T1000 (cell line): ENCODE data around the gene HIVEP3.

Source experiments
- DNase-seq: peaks from one replicate; lab custom pipeline; 2025; ENCODE audit warnings: mixed read lengths; lab: John Stamatoyannopoulos, UW

The HIVEP3 gene

GRCh38 chr1:41728403-41729202 lies 190.1 kb downstream of the HIVEP3 start:
- DNase-seq: no peak

DNA sequence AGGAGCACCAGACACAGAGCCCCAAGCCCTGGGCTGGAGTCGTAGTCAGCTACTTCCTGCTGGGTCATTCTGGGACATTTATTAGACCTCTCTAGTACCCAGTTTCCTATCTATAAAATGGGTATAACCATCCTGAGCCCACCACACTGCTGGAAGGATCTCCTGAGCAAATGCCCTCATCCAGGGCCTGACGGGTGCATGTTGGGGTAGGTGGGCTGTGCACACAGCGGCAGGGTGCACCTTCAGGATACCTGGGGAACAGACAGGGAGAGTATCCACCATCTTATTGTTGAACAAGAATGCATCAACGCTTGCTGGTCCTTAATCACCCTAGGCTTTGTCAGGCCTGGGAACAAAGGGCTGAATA lies 191.0 kb downstream of the HIVEP3 start:
- no peak for DNase-seq

- DNase-seq: no peak
These were observed 191.6 kb downstream of the HIVEP3 start for GRCh38 chr1:41726899-41727748.

DNA sequence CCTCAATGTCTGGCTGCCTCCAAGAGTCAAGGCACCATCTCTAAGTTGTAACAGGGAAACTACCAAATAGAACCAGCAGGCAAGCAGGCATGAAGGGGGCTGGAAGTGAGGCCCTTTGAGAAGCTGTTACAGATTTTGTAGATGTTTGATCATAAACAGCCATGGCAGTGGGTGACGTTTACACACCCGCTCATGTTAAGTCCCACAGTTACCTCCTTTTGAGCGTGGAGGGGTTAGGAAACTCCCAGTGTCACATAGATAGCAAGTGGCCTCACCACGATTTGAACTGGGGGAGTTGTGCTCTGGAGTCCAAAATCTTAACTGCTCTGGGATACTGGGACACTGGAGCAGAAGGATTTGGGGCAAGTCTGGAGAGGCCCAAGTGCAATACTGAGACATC lies 192.4 kb downstream of the HIVEP3 start:
- no peak for DNase-seq

DNA sequence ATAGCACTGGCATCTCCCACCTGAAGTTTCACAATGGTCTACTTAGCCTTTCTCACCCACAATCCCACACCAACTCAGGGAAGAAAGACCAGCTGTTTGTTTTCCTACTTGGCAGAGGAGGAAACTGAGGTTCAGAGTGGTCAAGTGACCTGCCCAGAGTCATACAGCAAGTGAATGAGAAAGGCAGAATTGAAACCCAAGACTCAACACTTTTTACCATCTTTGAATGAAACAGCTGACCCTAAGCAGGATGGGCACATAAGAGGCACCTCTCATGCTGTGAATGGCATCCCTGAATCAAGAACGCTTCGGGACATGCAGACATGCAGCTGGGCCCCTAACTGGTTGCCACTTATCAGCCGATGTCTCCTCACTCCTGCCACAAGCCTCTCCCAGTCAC lies 193.8 kb downstream of the HIVEP3 start:
- DNase-seq: no peak

DNA sequence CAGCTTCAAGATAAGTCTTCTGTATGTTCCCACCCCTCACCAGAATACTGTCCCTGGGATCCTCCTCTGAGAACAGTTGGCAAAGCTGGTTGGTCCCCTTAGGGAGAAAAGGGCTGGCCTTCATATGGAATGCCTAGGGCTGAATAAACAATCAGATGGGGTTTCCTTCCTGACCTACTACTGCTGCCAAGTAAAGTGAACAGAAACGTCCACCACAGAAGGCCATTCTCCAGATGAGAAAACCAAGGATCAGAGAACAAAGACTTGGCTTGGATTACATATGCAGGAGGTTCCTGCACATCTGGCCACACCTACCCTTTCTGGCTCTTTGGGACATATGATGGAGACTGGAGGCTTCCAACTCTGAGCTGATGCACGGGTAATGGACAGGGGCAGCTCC lies 194.5 kb downstream of the HIVEP3 start:
- no peak for DNase-seq

DNA sequence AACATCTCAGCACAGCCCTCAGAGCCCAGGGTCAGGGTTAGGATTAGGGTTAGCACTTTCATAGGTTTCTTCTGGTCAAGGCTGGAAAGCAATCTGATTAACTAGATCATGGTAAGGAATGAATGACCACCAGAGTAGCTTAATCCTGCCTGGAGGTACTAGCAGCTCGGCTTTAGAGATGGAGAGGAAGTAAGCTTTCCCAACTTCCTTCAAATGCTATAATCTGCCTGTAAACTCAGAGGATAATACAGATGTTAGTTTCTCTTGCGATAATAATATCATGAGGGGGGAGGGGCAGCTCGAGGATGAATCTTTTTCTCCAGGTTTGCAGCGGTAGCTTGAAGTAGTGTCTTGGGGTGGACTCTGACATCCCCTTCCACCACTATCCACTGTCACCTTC lies 194.9 kb downstream of the HIVEP3 start:
- no peak for DNase-seq

DNA sequence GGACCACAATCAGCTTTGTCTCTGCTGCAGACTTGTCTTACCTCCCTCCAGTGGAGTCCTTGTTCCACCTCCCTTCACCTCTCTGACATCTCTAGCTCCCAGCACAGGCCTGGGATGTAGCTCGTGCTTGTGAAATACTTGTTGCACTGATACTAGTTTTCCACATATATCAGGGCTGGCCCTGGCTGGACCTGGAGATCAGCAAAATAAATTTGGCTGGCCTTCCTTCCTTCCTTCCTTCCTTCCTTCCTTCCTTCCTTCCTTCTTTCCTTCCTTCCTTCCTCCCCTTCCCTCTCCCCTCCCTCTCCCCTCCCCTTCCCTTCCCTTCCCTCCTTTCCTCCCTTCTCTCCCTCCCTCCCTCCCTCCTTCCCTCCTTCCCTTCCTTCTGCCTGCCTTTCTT lies 196.5 kb downstream of the HIVEP3 start:
- no peak for DNase-seq

DNA sequence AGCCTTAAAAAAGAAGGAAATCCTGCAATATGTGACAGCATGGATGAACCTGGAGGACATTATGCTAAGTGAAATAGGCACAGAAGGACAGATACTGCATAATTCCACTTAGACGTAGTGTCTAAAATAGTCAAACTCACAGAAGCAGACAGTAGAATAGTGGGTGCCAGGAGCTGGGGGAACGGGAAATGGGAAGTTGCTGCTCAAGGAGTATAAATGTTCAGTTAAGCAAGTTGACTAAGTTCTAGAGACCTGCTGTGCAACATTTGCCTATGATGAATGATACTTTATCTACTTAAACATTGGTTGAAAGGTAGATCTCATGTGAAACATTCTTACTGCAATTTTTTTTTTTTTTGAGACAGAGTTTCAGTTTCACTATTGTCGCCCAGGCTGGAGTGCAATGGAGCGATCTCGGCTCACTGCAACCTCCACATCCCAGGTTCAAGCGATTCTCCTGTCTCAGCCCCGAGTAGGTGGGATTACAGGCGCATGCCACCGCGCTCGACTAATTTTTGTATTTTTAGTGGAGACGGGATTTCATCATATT lies 197.8 kb downstream of the HIVEP3 start:
- no peak for DNase-seq

- DNase-seq: no peak
These were observed 199.1 kb downstream of the HIVEP3 start for GRCh38 chr1:41719590-41719989.

GRCh38 chr1:41719128-41719527 lies 199.6 kb downstream of the HIVEP3 start:
- no peak for DNase-seq

- DNase-seq: no peak
These were observed 200.2 kb downstream of the HIVEP3 start for GRCh38 chr1:41718497-41718896.

DNA sequence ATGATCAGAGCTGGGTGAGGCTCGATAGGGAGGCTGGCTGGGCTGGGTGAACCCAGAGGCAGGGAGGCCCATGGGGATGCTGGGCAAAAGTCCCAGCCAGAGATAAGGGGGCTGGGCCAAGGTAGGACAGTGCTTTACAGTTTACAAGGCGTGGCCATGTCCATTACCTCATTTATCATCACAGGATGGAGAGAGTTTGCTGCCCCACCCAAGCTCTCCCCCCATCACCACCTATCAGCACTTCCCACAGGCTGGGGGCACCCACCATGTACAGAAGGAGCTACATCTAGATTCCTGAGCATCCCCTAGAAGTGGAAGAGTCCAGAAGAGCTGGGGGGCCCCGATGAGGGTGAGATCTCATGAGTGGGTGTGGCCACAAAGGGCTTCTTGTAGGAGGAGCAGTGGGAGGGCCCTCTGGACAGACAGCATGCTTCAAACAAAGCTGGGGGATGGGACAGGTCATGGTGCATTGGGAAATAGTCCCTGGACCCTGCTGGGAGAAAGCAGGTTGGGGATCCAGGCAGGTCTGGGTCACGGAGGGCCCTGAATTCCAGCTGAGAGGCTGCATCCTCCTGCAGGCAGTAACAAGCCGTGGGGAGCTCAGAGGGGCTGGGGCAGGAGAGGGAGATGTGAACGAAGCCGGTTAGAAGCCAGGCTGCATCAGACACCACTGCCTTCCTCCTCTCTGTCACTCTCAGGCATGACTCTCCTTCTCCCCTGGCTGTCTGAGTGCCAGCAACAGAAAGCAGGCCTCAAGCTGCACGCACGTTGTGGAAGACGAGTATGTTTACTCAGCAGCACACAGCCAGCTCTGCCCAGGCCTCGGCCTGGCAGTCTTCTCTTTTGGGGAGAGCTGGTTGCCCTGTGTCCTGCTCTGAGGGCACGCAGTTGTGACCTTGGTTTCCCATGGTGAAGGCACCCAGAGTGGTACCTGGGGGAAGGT lies 202.3 kb downstream of the HIVEP3 start:
- DNase-seq: no peak

DNA sequence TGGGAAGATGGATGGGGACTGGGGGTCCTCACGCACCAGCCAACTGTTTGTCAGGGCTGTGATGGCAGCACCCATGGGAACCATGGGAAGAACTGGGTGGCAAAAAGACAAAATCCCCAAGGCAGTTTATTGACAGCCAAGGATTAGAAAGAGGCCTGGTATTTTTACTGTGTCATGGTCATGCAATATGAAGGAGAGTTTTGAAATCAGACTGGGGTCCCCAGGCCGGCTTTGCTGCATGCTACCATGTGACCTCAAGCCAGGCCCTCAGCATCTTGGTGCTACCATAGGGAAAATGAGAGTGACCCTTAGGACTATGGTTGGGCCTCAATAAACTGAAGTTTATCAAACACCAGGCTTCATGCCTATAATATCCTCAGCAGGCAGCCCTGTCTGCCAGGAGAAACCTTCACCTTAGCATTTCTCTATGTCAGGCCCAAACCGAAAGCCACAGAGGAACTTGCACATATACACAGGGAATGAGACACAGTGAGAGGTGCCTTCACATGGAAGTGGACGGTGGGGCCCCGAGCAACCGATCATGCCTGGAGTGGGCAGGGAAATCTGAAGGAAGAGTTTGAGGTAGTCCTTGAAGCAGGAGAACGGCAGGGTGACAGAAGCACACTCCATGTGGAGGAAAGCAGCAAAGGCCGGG lies 203.2 kb downstream of the HIVEP3 start:
- no peak for DNase-seq

- DNase-seq: no peak
These were observed 203.9 kb downstream of the HIVEP3 start for GRCh38 chr1:41714638-41715389.

DNA sequence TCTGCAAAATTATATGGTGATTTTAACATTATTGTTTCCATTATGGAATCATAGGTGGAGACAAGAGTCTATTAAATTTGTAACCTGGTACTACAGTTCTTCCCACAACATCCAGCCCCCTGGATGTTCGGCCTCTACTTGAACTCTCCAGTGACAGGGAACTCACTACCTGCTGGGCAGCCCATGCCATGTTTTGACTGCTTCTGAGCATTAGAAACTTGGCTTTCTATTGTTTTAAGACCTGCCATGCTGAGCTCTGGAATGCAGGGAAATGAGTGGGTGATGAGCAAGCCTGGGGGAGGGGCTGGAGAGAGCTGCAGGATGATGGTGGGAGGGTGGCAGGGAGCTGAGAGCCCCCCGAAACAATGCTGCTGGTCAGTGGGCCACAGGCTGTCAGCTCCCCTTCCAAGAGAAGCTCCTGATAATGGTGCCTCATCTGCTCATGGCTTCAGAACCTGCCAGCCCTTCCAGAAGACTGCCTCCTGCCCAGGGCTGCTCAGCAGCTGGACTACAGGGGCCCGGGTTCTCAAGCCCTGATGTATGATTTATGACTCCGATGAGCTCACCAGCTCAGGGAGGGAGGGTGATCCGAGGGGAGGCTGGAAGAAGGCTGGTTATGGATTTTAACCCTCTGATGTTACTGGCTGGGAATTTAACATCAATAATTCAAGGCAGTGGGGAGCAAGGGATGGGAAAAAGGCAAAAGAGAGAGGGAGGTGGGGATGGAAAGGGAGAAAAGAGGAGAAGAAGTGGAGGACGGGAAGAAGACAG lies 205.0 kb downstream of the HIVEP3 start:
- peak; percentile 64 for DNase-seq

GRCh38 chr1:41713141-41713540 lies 205.6 kb downstream of the HIVEP3 start:
- no peak for DNase-seq

- DNase-seq: no peak
These were observed 206.0 kb downstream of the HIVEP3 start for GRCh38 chr1:41712695-41713094.

GRCh38 chr1:41712081-41712480 lies 206.6 kb downstream of the HIVEP3 start:
- no peak for DNase-seq

GRCh38 chr1:41711581-41711980 lies 207.1 kb downstream of the HIVEP3 start:
- no peak for DNase-seq
